Uterus (tissue), 4 donors: Measurements from ENCODE around the gene SLC25A47. TPM values are rescaled to one million over a fixed set of nuclear protein-coding genes. Genes with fewer than 3 reads are reported as not detected.

Experiments
- DNase-seq, 2 donors: peaks; one replicate each; pipeline ENCODE4 v3.0.0-alpha.2; 2019 to 2020
- H3K27ac ChIP-seq, 2 donors: fragments of 200-600 bp; sonication (generic); 1 replicate in 1 of 2; 2 replicates in 1 of 2; pipeline ENCODE4 v1.5.1; 2016 to 2018
- H3K27me3 ChIP-seq, 2 donors: fragments of 200-600 bp; sonication (generic); one replicate each; pipeline ENCODE4 v1.5.1; 2018 to 2019; ENCODE audit warnings: control low read depth in 1 of 2
- H3K36me3 ChIP-seq, 2 donors: fragments of 200-600 bp; sonication (generic); one replicate each; pipeline ENCODE4 v1.5.1; 2019; ENCODE audit warnings: control low read depth in 1 of 2
- H3K4me1 ChIP-seq, 2 donors: fragments of 200-600 bp; sonication (generic); one replicate each; pipeline ENCODE4 v1.5.1; 2018 to 2019; ENCODE audit warnings: control low read depth in 1 of 2
- H3K4me3 ChIP-seq, 2 donors: fragments of 200-600 bp; sonication (generic); 1 replicate in 1 of 2; 2 replicates in 1 of 2; pipeline ENCODE4 v1.5.1; 2018 to 2019; ENCODE audit warnings: mild to moderate bottlenecking in 1 of 2
- H3K9me3 ChIP-seq, 2 donors: fragments of 200-600 bp; sonication (generic); one replicate each; pipeline ENCODE4 v1.5.1; 2019; ENCODE audit warnings: control low read depth in 1 of 2
- POLR2A ChIP-seq, 2 donors: fragments of 450-650 bp; IDR thresholded peaks; one replicate each; pipeline ENCODE4 v1.6.1; 2016; ENCODE audit warnings: antibody characterized with exemption in 2 of 2, mild to moderate bottlenecking in 1 of 2, moderate library complexity in 1 of 2
- intact Hi-C: fragments of 100-400 bp; cut with DNase I; formaldehyde crosslinking; loops from one replicate; pipeline ENCODE4 v1.15.1; 2023; ENCODE audit warnings: low total_unique reads
- total RNA-seq, 4 donors: library from RNA; depleted of rRNA in 3 of 4; stranded (reverse); fragments of >200 nt in 3 of 4; gene quantifications; one replicate each; pipeline versions ENCODE4 v1.1.0 to v1.2.4, GENCODE V29; 2014 to 2023
- TF ChIP-seq, protein P1 (sequence below), 4 experiments: fragments of 200-600 bp in 2 of 4; fragments of 450-650 bp in 2 of 4; sonication (generic) in 2 of 4; IDR thresholded peaks; one replicate each; pipeline ENCODE4 v1.5.1; 2016 to 2019; ENCODE audit warnings: antibody characterized with exemption in 4 of 4, mild to moderate bottlenecking in 2 of 4, moderate library complexity in 1 of 4
- donor health status: DM: yes; HTN: yes; CAD: no.

Gene SLC25A47
- total RNA-seq: not detected

GRCh38 chr14:100323121-100323941 is at the start of gene SLC25A47:
SLC25A47 (plus strand) TSS chr14:100323339; CDS start chr14:100323415, 76 bp downstream.
- intact Hi-C loops: no loop called here
- H3K4me1 ChIP-seq: no peaks in the 10 kb centered on the region

DNA sequence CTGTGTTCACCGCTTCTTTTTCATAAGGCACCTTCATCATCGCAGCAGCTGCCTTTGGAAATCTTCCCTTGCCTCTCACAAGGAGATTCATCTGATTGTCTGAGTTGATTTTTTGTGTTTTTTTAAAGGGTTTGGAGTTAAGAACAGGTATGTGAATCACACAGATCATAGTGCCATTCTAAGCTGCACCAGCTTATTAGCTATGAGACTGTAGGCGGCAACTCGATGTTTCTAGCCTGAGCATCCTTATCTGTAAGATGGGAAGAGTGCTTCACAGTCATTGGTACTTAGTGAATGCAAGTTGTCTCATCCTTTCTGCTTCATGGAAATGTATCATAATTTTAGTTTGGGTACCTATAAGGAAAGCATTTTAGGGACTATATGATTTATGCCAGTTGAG is 48.9 kb upstream of the SLC25A47 start:
- H3K27me3 ChIP-seq: no peaks in the 10 kb centered on the region
- no peak overlapping the region for H3K4me3 ChIP-seq
- H3K4me1 ChIP-seq: no peaks in the 10 kb centered on the region
- no peaks in the 10 kb centered on the region for H3K9me3 ChIP-seq
- DNase-seq: no peak
- no peak overlapping the region for H3K27ac ChIP-seq
- no peaks in the 10 kb centered on the region for H3K36me3 ChIP-seq
- intact Hi-C loops: no loop called here
- TF ChIP-seq, protein P1, sequence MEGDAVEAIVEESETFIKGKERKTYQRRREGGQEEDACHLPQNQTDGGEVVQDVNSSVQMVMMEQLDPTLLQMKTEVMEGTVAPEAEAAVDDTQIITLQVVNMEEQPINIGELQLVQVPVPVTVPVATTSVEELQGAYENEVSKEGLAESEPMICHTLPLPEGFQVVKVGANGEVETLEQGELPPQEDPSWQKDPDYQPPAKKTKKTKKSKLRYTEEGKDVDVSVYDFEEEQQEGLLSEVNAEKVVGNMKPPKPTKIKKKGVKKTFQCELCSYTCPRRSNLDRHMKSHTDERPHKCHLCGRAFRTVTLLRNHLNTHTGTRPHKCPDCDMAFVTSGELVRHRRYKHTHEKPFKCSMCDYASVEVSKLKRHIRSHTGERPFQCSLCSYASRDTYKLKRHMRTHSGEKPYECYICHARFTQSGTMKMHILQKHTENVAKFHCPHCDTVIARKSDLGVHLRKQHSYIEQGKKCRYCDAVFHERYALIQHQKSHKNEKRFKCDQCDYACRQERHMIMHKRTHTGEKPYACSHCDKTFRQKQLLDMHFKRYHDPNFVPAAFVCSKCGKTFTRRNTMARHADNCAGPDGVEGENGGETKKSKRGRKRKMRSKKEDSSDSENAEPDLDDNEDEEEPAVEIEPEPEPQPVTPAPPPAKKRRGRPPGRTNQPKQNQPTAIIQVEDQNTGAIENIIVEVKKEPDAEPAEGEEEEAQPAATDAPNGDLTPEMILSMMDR (IDR thresholded peaks at IDR 0.05): no peak
- TF ChIP-seq POLR2A (IDR thresholded peaks at IDR 0.05): no peak

More at GRCh38 chr14:100323121-100323941, at the start of gene SLC25A47:
- DNase-seq: no peak
- Histone ChIP-seq H3K36me3 (no peaks in the 10 kb centered on the region), H3K9me3 (no peaks in the 10 kb centered on the region), H3K27ac (no peak within 1 kb of the TSS), H3K4me3 (no peak within 1 kb of the TSS), H3K27me3 (no peaks in the 10 kb centered on the region)
- TF ChIP-seq, protein P1 (IDR thresholded peaks at IDR 0.05): no peak
- TF ChIP-seq POLR2A (IDR thresholded peaks at IDR 0.05): no peak

DNA sequence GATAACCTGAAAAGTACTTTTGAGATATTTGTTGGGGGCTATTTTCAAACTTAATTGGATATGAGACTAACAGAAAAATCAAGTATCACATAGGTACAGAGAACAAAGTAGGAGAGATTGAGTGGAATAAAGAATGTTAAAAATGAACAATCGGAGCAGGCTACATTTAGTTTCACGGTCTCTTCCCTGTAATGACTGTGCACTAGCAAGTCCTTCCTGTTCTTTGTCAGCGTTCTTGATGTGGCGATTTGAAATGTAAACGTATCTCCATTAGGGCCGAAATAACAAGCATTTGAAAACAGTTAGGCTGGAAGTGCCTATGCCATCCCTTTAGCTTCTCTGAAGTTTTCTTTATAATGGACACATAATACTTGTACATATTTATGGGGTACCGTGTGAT is 47.9 kb upstream of the SLC25A47 start:
- Histone ChIP-seq H3K4me3 (no peak overlapping the region), H3K4me1 (no peaks in the 10 kb centered on the region), H3K27me3 (no peaks in the 10 kb centered on the region), H3K27ac (no peak overlapping the region), H3K9me3 (no peaks in the 10 kb centered on the region), H3K36me3 (no peaks in the 10 kb centered on the region)
- intact Hi-C loops: no loop called here
- DNase-seq: no peak
- no peak for TF ChIP-seq POLR2A (IDR thresholded peaks at IDR 0.05)
- TF ChIP-seq, protein P1 (IDR thresholded peaks at IDR 0.05): no peak

GRCh38 chr14:100278702-100279101 is 44.4 kb upstream of the SLC25A47 start:
- H3K4me1 ChIP-seq: no peaks in the 10 kb centered on the region
- H3K27ac ChIP-seq: no peak overlapping the region
- no peaks in the 10 kb centered on the region for H3K27me3 ChIP-seq
- H3K9me3 ChIP-seq: no peaks in the 10 kb centered on the region
- H3K36me3 ChIP-seq: no peaks in the 10 kb centered on the region
- intact Hi-C loops: no loop called here
- no peak for DNase-seq
- no peak for TF ChIP-seq POLR2A (IDR thresholded peaks at IDR 0.05)
- TF ChIP-seq, protein P1 (IDR thresholded peaks at IDR 0.05): no peak
- no peak overlapping the region for H3K4me3 ChIP-seq

- no peaks in the 10 kb centered on the region for H3K9me3 ChIP-seq
- no peak overlapping the region for H3K27ac ChIP-seq
- no peak overlapping the region for H3K4me3 ChIP-seq
- DNase-seq: no peak
- H3K27me3 ChIP-seq: no peaks in the 10 kb centered on the region
- intact Hi-C loops: no loop called here
- TF ChIP-seq POLR2A (IDR thresholded peaks at IDR 0.05): no peak
- TF ChIP-seq, protein P1 (IDR thresholded peaks at IDR 0.05): no peak
- H3K4me1 ChIP-seq: no peaks in the 10 kb centered on the region
- H3K36me3 ChIP-seq: no peaks in the 10 kb centered on the region
These were observed 44.0 kb upstream of the SLC25A47 start for GRCh38 chr14:100279133-100279532.
